OCI-LY7 (cell line): ENCODE measurements around the gene CPTP.

ENCODE experiments used
- EZH2phosphoT487 ChIP-seq: fragments of 200-600 bp; sonication (generic); IDR thresholded peaks from 2 replicates; pipeline ENCODE4 v1.6.1; 2018; ENCODE audit warnings: low read depth, borderline replicate concordance, mild to moderate bottlenecking, mixed run types, antibody characterized with exemption, low read length, moderate library complexity, mixed read lengths
- TF ChIP-seq, protein P1 (sequence below): fragments of 200-600 bp; sonication (generic); conservative IDR thresholded peaks from 2 replicates; pipeline ENCODE4 v1.5.1; 2014; ENCODE audit warnings: mild to moderate bottlenecking, antibody characterized with exemption, low read length, moderate library complexity, mixed read lengths

DNA sequence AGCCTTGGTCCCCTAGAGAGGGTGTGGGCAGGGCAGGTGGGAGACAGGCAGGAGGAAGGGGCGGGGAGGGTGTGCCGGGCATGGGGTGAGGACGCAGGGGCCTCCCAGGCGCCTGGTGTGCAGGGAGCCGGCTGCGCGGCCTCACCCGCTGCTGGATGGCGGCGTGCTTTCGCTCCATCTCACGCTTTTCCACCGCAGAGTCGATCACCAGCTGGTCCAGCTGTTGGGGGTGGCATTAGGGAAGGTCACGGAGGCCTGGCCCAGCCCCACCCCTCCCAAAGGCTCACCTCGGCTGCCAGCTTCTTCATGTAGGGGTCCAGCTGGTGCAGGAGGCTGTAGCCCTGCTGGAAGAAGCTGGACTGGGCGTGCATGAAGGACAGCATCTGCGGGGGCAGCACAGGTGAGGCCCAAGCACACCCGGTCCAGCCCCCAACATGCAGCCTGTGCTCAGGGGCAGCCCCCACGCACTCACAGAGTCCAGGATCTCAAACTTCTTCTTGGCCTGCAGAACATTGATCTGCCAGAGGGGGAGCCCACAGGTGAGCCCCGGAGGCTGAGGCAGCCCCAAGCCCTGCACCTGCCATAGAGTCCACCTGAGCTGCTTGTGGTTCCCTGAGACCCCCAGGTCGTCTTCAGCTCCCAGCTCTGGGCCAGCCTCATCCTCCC, 24.8 kb upstream of the CPTP start:
- TF ChIP-seq, protein P1, sequence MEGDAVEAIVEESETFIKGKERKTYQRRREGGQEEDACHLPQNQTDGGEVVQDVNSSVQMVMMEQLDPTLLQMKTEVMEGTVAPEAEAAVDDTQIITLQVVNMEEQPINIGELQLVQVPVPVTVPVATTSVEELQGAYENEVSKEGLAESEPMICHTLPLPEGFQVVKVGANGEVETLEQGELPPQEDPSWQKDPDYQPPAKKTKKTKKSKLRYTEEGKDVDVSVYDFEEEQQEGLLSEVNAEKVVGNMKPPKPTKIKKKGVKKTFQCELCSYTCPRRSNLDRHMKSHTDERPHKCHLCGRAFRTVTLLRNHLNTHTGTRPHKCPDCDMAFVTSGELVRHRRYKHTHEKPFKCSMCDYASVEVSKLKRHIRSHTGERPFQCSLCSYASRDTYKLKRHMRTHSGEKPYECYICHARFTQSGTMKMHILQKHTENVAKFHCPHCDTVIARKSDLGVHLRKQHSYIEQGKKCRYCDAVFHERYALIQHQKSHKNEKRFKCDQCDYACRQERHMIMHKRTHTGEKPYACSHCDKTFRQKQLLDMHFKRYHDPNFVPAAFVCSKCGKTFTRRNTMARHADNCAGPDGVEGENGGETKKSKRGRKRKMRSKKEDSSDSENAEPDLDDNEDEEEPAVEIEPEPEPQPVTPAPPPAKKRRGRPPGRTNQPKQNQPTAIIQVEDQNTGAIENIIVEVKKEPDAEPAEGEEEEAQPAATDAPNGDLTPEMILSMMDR: peak; percentile 69
- TF ChIP-seq EZH2phosphoT487: no peak
